HEK293 (cell line): Measurements from ENCODE around the gene DROSHA.
A peak's percentile ranks its signal among the peaks of the same experiment; 100 is the strongest.
"Not testable (repeated sequence)": the region's sequence is repeated elsewhere in the genome, so short reads cannot be mapped to it uniquely, and the experiment has no call there.

ENCODE experiments used
- CTCF ChIA-PET: fragments of 350-600 bp; formaldehyde crosslinking; extraction: SDS; loops from one replicate; lab custom pipeline; 2021; ENCODE audit warnings: antibody characterized with exemption; lab: Yijun Ruan, JAX
- POLR2A ChIA-PET: fragments of 300-600 bp; formaldehyde crosslinking; extraction: SDS; loops from one replicate; lab custom pipeline; 2020; ENCODE audit warnings: antibody characterized with exemption, inconsistent platforms; lab: Yijun Ruan, JAX
- H3K27ac ChIP-seq: fragments of 200-500 bp; sonication (Bioruptor generic); 2 replicates; pipeline ENCODE4 v1.5.1; 2014; ENCODE audit warnings: low read depth, low read length, control low read depth, inconsistent platforms; ENCODE audit errors: extremely low read depth
- H3K36me3 ChIP-seq, 2 experiments: fragments of 200-500 bp in 1 of 2; sonication (Bioruptor generic) in 1 of 2; 1 replicate in 1 of 2; 2 replicates in 1 of 2; pipeline ENCODE4 v1.5.1; 2014 to 2017; ENCODE audit warnings: inconsistent platforms in 2 of 2, low read length in 2 of 2; ENCODE audit not compliant: control insufficient read depth in 2 of 2, insufficient read depth in 1 of 2
- H3K4me1 ChIP-seq: fragments of 200-500 bp; sonication (Bioruptor generic); 2 replicates; pipeline ENCODE4 v1.5.1; 2014; ENCODE audit warnings: mild to moderate bottlenecking, low read length, inconsistent platforms; ENCODE audit not compliant: control insufficient read depth, insufficient read depth
- H3K4me3 ChIP-seq: 2 replicates; pipeline ENCODE4 v1.5.1; 2011; ENCODE audit warnings: low read depth, mild to moderate bottlenecking, control low read depth, low read length, moderate library complexity
- H3K9me3 ChIP-seq: fragments of 200-500 bp; sonication (Bioruptor generic); 2 replicates; pipeline ENCODE4 v1.5.1; 2014; ENCODE audit warnings: low read depth, low read length, inconsistent platforms; ENCODE audit not compliant: control insufficient read depth, insufficient read depth
- EGR2 ChIP-seq: fragments of 450-650 bp; formaldehyde crosslinking; IDR thresholded peaks from 2 replicates; pipeline ENCODE4 v1.5.1; 2016; ENCODE audit warnings: low read depth, missing biosample characterization, missing genetic modification characterization
- KLF7 ChIP-seq: fragments of 450-650 bp; formaldehyde crosslinking; IDR thresholded peaks from 2 replicates; pipeline ENCODE4 v1.5.1; 2016; ENCODE audit warnings: missing biosample characterization, missing genetic modification characterization, borderline replicate concordance
- TCF7L2 ChIP-seq: IDR thresholded peaks from 2 replicates; pipeline ENCODE4 v1.6.1; 2011; ENCODE audit warnings: low read depth, mild to moderate bottlenecking, inconsistent platforms, low read length, moderate library complexity, borderline replicate concordance
- YY2 ChIP-seq: fragments of 450-650 bp; formaldehyde crosslinking; IDR thresholded peaks from 2 replicates; pipeline ENCODE4 v1.5.1; 2016; ENCODE audit warnings: missing biosample characterization, missing genetic modification characterization
- ZBTB21 ChIP-seq: fragments of 450-650 bp; formaldehyde crosslinking; IDR thresholded peaks from 2 replicates; pipeline ENCODE4 v1.5.1; 2017; ENCODE audit warnings: missing biosample characterization, missing genetic modification characterization
- ZBTB49 ChIP-seq: fragments of 450-650 bp; formaldehyde crosslinking; IDR thresholded peaks from 2 replicates; pipeline ENCODE4 v1.5.1; 2016; ENCODE audit warnings: missing biosample characterization, missing genetic modification characterization, low read depth
- ZFHX2 ChIP-seq: fragments of 450-650 bp; formaldehyde crosslinking; conservative IDR thresholded peaks from 2 replicates; pipeline ENCODE4 v1.5.1; 2016; ENCODE audit warnings: missing biosample characterization, missing genetic modification characterization
- ZNF121 ChIP-seq: fragments of 450-650 bp; formaldehyde crosslinking; IDR thresholded peaks from 2 replicates; pipeline ENCODE4 v1.5.1; 2016; ENCODE audit warnings: missing biosample characterization, missing genetic modification characterization
- ZNF155 ChIP-seq: fragments of 450-650 bp; formaldehyde crosslinking; IDR thresholded peaks from 2 replicates; pipeline ENCODE4 v1.5.1; 2016; ENCODE audit warnings: missing biosample characterization, missing genetic modification characterization
- ZNF169 ChIP-seq: fragments of 450-650 bp; formaldehyde crosslinking; IDR thresholded peaks from 2 replicates; pipeline ENCODE4 v1.5.1; 2016; ENCODE audit warnings: missing biosample characterization, missing genetic modification characterization
- ZNF248 ChIP-seq: fragments of 450-650 bp; formaldehyde crosslinking; IDR thresholded peaks from 2 replicates; pipeline ENCODE4 v1.5.1; 2017; ENCODE audit warnings: missing biosample characterization, missing genetic modification characterization
- ZNF280D ChIP-seq: fragments of 450-650 bp; formaldehyde crosslinking; IDR thresholded peaks from 2 replicates; pipeline ENCODE4 v1.5.1; 2016; ENCODE audit warnings: missing biosample characterization, missing genetic modification characterization
- ZNF292 ChIP-seq: fragments of 450-650 bp; formaldehyde crosslinking; IDR thresholded peaks from 2 replicates; pipeline ENCODE4 v1.5.1; 2016; ENCODE audit warnings: low read depth, missing biosample characterization, missing genetic modification characterization, borderline replicate concordance
- ZNF449 ChIP-seq: fragments of 450-650 bp; formaldehyde crosslinking; IDR thresholded peaks from 2 replicates; pipeline ENCODE4 v1.5.1; 2017; ENCODE audit warnings: missing biosample characterization, mild to moderate bottlenecking, missing genetic modification characterization, moderate library complexity
- ZNF488 ChIP-seq: fragments of 450-650 bp; formaldehyde crosslinking; IDR thresholded peaks from 2 replicates; pipeline ENCODE4 v1.5.1; 2016; ENCODE audit warnings: missing biosample characterization, missing genetic modification characterization
- ZNF521 ChIP-seq: fragments of 450-650 bp; formaldehyde crosslinking; IDR thresholded peaks from 2 replicates; pipeline ENCODE4 v1.5.1; 2017; ENCODE audit warnings: missing biosample characterization, mild to moderate bottlenecking, missing genetic modification characterization
- ZNF558 ChIP-seq: fragments of 450-650 bp; formaldehyde crosslinking; IDR thresholded peaks from 2 replicates; pipeline ENCODE4 v1.5.1; 2016; ENCODE audit warnings: missing biosample characterization, missing genetic modification characterization
- ZNF610 ChIP-seq: fragments of 450-650 bp; formaldehyde crosslinking; IDR thresholded peaks from 2 replicates; pipeline ENCODE4 v1.5.1; 2016; ENCODE audit warnings: missing biosample characterization, missing genetic modification characterization, borderline replicate concordance
- ZNF776 ChIP-seq: fragments of 450-650 bp; formaldehyde crosslinking; IDR thresholded peaks from 2 replicates; pipeline ENCODE4 v1.5.0; 2017; ENCODE audit warnings: missing biosample characterization, missing genetic modification characterization, borderline replicate concordance

DROSHA gene

GRCh38 chr5:31362931-31363568 lies 168.8 kb downstream of the DROSHA start:
- H3K27ac ChIP-seq: no peak overlapping the region

GRCh38 chr5:31362529-31362900 lies 169.4 kb downstream of the DROSHA start:
- no peaks in the 10 kb centered on the region for H3K9me3 ChIP-seq
- TF ChIP-seq ZNF292 (no peak), ZBTB21 (tag by site-specific recombination) (no peak), ZBTB49 (tag by site-specific recombination) (no peak), ZNF155 (no peak), ZNF610 (no peak), ZNF121 (tag by site-specific recombination) (no peak)
- TF ChIP-seq, all 188 proteins: peak for 0
- H3K36me3 ChIP-seq: no peaks in the 10 kb centered on the region
- CTCF ChIA-PET: no interaction called here
- POLR2A ChIA-PET: no interaction called here
- no peak overlapping the region for H3K4me3 ChIP-seq
- H3K27ac ChIP-seq: no peak overlapping the region
- H3K4me1 ChIP-seq: no peaks in the 10 kb centered on the region

More at GRCh38 chr5:31362931-31363568, 168.8 kb downstream of the DROSHA start:
- TF ChIP-seq ZNF521 (tag by site-specific recombination) (no peak), ZNF488 (tag by site-specific recombination) (no peak), ZFHX2 (tag by site-specific recombination) (peak; percentile 40), EGR2 (tag by site-specific recombination) (peak; percentile 57; the same call in 1 of the 2 replicates)
- no peaks in the 10 kb centered on the region for H3K36me3 ChIP-seq
- H3K9me3 ChIP-seq: no peaks in the 10 kb centered on the region
- no peaks in the 10 kb centered on the region for H3K4me1 ChIP-seq
- POLR2A ChIA-PET: no interaction called here
- no peak overlapping the region for H3K4me3 ChIP-seq
- CTCF ChIA-PET: no interaction called here

- CTCF ChIA-PET, H3K4me3 ChIP-seq, H3K27ac ChIP-seq: not testable (repeated sequence)
Observed at GRCh38 chr5:31361704-31362528, 170.0 kb downstream of the DROSHA start.

GRCh38 chr5:31361234-31361633 lies 170.7 kb downstream of the DROSHA start:
- Histone ChIP-seq H3K4me1 (no peaks in the 10 kb centered on the region), H3K36me3 (no peaks in the 10 kb centered on the region), H3K27ac (no peak overlapping the region), H3K9me3 (no peaks in the 10 kb centered on the region), H3K4me3 (no peak overlapping the region)
- TF ChIP-seq KLF7 (tag by site-specific recombination) (no peak), YY2 (tag by site-specific recombination) (no peak), ZNF449 (tag by site-specific recombination) (no peak), ZNF248 (tag by site-specific recombination) (no peak), ZNF776 (tag by site-specific recombination) (no peak), ZNF155 (no peak), ZNF169 (tag by site-specific recombination) (no peak), TCF7L2 (no peak), ZNF280D (no peak), ZNF558 (tag by site-specific recombination) (no peak)
- ChIA-PET CTCF (no interaction called here), POLR2A (no interaction called here)

More at GRCh38 chr5:31361704-31362528, 170.0 kb downstream of the DROSHA start:
- H3K36me3 ChIP-seq, H3K9me3 ChIP-seq, H3K4me1 ChIP-seq, POLR2A ChIA-PET: not testable (repeated sequence)
